Myocyte (in vitro differentiated cells): ENCODE measurements around the gene KCNG2. TPM values are rescaled to one million over a fixed set of nuclear protein-coding genes. Genes with fewer than 3 reads are reported as not detected.

Source experiments
- DNase-seq: peaks from one replicate; pipeline ENCODE4 v3.0.0-alpha.2; 2012; ENCODE audit warnings: low read depth
- total RNA-seq: library from RNA; depleted of rRNA; stranded (reverse); fragments of >200 nt; gene quantifications from 2 replicates; pipeline ENCODE4 v1.2.3, GENCODE V29; 2014

KCNG2 gene
- total RNA-seq, 1 donor from 2014 or later: 0.08 TPM

DNA sequence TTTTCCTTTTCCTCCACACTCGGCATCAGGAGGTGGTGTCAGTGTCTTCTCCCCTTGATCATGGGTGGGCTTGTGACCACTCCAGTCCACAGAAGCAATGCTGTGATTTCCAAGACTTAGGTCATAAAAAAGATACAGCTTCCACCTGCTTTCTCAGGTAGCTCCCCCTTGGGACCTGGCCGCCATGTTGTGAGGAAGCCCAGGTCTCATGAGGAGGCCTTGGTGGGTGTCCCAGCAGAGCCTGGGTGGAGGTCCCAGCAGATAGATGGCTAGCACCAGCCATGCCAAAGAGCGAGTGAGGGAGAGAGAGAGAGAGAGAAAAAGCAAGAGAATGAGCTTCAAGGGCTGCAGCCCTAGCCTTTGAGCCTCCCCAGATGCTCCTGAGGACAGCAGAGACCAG is 137.8 kb downstream of the KCNG2 start:
- no peak for DNase-seq

DNA sequence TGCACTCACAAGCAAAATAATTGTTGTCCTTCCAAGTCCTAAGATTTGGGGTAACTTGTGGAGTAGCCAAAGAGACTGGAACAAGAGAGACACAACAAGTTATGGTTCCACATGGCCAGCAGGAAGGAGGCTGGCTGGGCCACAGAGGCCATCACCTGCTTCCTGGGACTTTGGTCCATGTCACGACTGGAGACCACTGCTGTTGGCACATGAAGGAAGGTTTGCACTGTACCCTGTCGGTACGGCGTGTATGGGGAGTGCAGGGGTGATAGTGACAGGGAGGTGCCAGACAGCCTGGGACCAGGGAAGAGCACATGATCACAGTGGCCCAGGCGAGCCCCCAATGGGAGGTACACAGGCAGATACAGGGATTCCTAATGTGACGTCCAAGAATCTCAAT is 138.2 kb downstream of the KCNG2 start:
- no peak for DNase-seq

DNA sequence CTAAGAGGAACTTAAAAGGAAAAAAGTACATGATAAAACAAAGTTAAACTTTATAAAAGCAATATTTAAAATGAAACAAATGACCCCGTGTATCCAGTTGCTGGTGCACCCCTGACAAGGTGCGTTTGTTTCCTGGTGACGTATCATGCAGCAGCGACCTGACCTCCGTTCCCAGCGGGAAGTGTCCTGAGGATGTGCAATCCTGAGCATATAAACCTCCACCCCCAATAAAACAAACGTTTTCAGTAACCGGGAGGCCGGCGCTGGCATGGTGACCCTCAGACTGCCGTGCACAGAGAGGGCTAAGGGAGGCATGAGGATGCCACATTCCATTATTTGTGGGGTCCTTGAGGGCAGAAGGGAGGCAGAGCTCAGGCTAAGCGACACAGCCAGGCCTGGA is 138.9 kb downstream of the KCNG2 start:
- no peak for DNase-seq

DNA sequence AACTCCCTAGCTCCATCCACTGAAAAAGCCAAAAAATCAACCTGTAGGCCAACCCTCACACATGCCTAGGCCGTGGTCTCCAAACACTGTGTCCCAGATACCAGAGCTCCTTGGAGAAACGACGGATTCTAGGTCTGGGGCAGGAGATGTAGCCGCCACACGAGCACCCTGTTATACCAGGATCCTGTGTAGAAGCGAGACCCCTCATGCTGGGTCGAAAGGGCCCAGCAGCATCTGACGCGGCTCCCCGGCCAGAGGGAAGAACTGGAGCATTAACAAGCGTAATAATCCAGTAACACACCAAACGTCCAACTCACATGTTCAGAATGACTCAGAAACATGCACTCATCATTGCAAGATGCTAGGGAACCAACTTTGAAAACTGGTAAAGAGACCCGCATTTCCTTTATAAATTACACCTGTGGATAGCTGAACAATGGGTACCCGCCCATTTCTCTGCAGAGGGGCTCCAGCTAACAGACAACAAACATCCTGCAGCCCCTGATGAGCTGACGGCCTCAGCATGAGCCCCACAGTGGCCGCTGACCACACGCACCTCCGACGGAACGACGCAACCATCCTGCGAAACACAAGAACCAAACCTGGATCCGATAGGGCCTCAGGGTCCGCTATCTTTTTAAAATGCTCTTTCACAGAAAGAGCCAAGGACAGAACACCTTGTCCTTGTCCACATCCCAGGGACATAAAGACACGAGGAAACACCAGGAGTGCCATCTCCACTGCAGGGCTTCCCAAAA is 139.5 kb downstream of the KCNG2 start:
- DNase-seq: no peak

DNA sequence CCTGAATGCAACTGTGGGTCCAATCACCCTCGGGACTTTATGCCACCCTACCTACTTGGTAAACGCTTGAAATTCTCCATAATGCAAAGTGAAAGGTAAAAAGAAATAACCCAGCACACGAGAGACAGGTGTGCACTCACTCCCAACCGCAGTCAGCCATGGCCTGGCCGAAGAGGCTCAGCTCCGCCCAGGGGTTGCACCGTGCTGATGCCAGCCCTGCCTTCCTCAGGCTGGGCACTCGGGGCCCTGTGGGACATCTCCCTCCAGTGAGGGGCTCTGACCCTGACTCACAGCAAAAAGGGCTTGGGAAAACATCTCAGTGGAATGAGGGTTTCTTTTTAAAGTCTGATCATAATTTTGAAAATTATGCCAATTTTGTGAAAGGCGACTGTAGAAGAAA is 140.5 kb downstream of the KCNG2 start:
- no peak for DNase-seq

DNA sequence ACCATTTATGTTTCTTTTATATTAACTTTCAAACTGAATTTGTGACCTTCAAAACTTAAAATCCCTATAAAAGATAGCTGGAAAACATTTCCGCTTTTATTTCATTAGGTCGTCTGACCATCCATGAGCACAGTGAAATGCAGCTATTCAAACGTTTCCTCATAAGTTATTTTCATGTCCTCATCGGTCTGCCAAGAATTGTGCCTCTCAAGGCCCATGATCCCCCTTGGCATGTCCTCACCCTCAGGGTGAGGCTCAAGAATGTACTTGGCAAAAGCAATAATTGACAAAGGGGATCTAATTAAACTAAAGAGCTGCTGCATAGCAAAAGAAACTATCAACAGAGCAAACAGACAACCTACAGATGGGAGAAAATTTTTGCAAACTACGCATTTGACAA is 141.4 kb downstream of the KCNG2 start:
- DNase-seq: peak; percentile 24

DNA sequence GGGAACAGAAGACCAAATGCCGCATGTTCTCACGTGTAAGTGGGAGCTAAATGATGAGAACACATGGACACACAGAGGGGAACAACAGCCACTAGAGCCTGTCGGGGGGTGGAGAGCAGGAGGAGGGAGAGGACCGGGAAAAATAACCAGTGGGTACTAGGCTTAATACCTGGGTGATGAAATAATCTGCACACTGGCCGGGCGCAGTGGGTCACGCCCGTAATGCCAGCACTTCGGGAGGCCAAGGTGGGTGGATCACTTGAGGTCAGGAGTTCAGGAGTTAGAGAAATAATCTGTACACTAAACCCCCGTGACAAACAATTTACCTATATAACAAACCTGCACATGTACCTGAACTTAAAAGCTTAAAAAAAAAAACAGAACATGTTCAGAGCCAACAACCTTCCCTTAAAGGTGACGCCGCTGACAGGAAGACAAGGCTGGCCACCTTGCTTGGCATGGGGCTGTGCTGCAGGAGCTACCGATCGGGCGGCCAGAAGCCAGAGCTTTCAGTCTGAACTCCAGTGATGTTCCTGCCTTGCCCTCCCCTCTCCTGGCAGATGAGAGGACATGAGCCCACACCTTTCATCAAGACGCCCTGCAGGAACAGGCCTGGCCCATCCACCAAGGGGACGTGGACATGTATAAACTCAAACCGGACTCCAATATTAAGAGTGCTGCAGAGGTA is 142.5 kb downstream of the KCNG2 start:
- no peak for DNase-seq

DNA sequence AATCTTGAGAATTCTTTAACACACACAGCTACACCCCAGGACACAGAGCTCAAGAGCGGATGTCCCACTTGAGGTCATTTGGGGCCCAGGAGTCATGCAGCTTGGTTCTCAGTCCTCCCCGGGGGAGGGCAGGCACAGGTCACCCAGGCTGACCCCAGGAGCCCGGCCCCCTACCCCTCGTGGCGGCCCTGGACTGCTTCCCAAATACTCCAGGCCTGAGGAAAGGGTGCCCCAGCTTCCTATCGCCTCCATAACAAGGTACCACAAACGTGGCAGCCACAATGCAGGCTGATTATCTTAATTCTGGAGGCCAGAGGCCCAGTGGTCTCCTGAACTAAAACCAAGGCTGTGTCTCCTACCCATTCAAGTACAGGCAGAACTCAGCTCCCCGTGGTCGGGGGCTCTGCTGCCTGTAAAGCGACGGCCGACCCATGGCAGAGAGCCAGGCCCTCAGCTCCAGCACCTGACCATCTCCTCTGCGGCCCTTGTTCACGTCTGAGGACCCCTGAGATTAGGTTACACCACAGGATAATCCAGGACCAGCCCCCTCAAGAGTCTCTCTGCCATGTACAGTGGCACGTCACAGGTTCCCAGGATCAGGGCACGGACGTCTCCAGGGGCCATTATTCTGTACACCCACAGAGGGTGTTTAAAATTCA is 143.2 kb downstream of the KCNG2 start:
- DNase-seq: no peak

DNA sequence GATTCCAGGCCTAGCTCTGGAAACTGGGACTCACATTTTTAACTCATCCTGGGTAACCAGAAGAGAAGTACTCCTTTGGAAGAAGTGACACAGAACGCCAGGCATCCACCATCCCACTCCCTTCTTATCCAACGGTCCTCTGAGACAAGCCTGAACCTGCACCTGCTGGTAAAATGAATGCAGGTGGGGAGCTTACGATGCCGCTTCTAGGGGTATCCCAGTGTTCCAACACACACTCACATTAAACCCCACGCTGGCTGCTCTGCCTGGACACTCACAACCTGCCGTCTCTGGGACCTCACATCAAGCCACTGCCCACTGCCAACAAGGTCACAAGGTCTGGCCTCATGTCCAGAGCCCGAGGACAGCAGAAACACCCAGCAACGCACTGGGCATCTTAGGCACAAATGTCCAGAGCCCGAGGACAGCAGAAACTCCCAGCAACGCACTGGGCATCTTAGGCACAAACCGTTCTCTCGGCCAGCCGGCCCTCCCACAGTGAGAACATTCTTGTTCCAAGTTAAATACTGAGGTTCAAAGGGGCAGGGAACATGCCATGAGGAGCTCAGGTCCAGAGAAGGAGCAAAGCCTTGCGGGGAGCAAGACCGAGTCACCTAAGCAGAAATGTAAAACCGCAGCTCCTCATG is 143.9 kb downstream of the KCNG2 start:
- DNase-seq: no peak

DNA sequence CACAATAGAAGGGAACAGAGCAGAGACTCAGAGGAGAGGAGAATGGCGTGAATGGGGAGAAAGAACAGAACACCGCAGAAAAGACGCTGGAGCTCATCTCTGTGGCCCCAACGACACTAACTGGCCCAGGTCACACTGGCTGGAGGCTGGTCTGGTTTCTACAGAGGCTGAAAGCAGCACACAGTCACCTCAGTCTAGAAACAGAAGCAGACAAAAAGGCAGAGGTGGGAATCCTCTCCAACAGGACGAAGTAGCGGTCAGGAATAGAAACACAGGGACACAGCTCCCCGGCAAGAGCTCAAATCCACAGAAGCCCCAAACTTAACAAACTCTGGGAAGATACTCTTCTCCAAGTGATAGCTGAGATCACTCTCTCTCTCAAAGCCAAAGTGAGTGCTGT is 144.5 kb downstream of the KCNG2 start:
- no peak for DNase-seq

DNA sequence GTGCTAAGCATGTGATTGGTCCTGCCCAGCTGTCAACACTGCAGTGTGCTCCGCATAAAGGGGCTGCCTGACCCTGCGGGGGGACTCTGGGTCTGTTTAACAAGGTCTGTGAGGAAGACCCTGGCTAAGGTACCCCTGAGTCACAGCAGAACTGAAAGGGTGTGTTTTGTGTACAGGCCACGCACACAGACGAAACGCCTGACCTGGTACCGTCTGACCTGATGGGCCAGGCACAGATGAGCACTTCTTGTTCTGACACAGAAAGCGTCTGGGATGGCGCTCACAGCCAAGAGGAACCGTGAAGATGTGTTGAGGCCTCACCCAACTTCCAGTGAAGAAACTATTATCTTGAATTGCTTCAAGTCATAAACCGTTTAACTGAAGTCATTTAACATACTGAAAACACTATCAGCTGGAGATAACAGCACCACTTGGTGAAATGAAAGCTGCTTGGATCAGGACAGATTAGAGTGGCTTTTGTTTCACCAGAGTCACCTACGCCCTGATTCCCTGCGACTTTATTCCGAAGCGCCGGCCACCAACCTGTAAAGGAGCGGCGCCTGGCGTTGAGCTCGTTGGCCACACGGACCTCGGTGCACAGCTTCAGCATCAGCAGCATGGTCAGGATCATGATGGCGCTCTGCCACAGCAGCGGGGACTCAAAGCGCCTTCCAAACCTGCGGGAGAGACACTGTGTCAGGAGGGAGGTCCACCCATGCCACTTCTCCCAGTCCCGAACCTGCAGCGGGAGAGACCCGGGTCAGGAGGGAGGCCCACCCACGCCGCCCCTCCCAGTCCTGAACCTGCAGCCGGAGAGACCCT is 145.3 kb downstream of the KCNG2 start:
- DNase-seq: no peak

DNA sequence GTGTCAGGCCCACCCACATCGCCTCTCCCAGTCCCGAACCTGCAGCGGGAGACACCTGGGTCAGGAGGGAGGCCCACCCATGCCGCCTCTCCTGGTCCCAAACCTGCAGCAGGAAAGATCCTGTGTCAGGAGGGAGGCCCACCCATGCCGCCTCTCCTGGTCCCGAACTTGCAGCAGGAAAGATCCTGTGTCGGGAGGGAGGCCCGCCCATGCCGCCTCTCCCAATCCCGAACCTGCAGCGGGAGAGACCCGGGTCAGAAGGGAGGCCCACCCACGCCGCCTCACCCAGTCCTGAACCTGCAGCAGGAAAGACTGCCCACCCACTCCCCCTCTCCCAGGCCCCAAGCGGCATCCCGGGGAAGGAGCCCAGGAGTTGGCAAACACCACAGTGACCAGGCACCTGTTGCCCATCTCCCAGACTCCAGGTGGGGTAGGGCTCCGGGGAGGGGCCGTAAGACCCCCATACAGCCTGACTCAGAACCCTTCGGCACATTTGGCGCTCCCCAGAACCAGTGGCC is 145.9 kb downstream of the KCNG2 start:
- no peak for DNase-seq

DNA sequence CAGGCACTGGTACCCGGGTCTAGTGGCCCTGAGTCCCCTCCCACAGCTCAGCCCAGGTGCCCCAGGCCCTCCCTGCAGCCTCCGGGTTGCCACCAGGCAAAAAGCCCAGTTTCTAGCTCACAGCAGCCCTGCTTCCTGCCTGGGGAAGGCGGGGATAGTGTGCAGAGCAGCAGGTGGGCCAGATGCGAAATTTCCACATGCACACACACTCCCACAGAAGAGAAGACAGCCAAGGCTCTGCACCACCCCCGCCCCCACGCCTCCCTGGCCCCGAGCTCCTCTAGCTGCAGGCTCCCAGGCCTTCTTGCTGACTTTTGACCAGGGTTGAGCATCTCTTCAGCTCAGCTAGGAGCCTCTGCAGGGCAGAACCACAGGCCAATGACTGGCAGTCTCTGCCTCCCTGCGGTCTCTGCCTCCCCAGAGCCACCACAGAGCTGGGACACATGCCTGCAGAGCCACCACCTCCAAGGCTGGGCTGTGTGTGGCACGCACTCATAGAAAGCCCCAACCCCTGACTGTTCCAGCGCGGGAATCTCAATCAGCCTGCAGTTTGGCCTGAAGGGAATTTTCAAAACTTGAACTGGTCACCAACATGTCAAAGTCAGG is 146.5 kb downstream of the KCNG2 start:
- DNase-seq: peak; percentile 37

DNA sequence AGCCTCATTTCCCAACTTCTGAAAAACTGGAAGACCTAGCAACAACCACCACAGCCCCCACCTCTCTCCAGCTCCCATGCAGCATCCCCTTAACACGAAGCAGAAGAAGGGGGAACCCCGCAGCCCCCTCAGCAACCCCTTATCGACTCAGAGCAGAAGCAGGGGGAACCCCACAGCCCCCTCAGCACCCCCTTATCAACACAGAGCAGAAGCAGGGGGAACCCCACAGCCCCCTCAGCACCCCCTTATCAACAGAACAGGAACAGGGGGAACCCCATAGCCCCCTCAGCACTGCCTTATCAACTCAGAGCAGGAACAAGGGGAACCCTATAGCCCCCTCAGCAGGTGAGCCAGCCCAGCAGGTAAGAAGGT is 147.0 kb downstream of the KCNG2 start:
- no peak for DNase-seq

DNA sequence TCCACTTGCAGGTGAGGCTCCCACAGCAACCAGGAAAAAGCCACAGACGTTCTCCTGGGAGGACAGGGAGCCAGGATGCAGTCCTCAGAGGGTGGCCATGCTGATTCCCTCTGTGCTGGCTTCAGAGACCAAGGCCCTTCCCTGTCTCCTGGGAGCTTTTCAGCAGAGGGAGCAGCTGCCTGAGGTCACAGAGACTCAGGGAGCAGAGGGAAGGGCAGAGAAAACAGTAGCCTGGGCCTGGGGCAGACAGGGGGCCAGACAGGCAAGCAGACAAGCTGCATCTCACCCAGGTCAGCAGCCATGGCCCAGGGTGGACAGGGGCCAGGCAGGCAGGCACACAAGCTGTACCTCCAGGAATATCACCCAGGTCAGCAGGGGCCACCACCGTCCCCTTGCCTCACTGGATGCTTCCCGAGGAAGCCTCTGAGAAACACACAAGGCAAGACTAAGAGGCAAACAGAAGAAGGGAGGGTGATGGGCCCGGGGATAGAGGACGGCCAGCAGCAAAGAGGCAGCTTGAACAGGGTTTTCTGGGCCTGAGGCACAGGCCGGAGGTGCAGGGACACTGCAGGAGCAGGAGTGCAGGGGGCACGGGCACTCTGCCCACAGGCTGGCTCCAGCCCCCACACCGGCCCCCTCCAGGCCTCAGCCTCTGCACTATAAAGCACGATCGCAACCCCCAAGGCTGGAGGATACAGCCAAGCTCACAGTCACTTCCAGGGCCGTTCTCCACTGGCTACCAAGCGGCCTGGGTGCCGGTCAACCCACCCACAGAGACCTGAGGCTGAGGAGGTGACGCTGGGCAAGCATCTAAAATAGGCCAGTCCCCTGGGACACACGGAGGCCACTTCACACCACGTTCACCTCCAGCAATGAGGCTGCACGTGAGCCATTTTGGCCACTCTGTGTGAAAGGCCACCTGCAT is 147.6 kb downstream of the KCNG2 start:
- peak; percentile 57 for DNase-seq

DNA sequence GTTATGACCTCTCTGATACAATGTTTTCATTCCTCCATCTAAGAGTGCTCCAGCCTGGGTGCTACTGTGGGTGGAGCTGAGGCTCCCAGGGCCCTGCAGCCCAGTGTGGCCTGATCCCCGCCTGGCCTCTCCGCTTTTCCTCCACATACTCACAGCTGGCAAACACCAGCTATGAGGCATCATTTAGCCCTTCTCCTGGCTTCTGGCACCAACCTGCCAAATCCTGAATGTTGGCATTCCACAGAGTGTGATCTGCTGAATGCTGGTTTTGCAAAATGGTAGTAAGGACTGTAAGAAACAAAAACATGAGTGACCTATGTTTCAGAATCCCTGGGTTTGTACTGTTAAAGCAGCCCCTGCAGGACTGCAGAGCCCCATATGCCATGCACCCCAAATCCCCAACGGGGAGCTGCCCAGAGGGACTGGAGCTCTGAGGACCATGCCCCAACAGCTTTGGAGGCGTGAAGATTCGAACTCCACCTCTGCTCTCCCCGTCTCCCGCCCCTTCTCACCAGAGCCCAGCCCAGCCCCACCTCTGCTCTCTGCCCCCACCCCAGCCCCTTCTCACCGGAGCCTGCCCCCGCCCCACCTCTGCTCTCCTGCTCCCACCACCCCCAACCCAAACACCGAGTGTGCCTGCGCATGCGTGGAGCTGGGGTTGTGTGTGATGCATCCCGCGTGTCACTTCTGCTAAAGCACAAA is 149.5 kb downstream of the KCNG2 start:
- no peak for DNase-seq

DNA sequence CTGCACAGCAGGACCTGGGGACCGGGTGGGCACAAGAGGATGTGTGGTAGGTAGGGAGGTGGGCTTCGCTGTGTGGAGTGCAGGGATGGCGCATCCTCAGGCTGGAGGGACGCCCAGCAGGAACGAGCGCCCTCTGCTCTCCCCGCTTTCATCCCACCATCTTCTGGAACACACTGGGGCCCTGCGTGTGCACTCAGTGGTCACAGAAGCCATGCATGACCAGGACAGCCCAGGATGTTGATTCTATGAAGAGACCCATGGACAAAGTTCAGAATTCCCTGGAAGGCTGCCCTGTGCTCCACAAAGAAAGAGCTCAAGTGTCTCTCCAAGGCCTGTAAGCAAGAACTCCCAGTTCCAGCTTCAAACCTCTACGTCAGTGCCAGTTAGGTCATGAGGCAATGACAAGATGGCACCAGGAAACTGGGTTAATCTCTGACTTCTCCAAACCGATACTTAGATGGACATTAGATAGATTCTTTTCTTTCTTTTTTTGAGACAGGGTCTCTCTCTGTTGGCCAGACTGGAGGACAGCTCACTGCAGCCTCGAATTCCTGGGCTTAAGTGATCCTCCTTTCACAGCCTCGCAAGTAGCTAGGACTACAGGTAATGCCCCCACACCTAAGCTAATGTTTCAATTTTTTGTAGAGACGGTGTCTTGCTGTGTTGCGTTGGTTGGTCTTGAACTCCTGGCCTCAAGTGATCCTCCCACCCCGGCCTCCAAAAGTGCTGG is 150.3 kb downstream of the KCNG2 start:
- DNase-seq: no peak
